Erythroblast (primary cell): ENCODE results near the gene TLL2.

ENCODE experiments used
- GATA1 ChIP-seq: IDR thresholded peaks from 2 replicates; pipeline ENCODE4 v1.6.1; 2011; ENCODE audit warnings: low read depth, mild to moderate bottlenecking, control low read depth, low read length, moderate library complexity
- POLR2A ChIP-seq: IDR thresholded peaks from 2 replicates; pipeline ENCODE4 v1.6.1; 2011; ENCODE audit warnings: mild to moderate bottlenecking, low read length

DNA sequence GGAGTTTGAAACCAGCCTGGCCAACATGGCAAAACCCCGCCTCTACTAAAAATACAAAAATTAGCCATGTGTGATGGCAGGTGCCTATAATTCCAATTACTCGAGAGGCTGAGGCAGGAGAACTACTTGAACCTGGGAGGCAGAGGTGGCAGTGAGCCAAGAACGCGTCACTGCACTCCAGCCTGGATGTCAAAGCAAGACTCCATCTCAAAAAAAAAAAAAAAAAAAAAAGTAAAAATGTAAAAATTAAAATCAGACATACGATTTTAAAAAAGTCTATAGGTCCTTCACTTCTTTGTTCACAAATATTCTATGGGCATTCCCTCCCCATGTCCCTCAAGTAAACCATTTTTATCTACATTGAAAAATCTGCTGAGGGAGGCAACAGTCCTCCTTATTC lies 34.9 kb upstream of the TLL2 start:
- TF ChIP-seq POLR2A (no peak), GATA1 (no peak)
